ENCODE measurements around the gene SLC25A22. TPM values are rescaled to one million over a fixed set of nuclear protein-coding genes. Genes with fewer than 3 reads are reported as not detected.

The SLC25A22 gene
- polyA plus RNA-seq (2013, experiment 1 of 2) = 30.7 TPM
- polyA plus RNA-seq (2013, experiment 2 of 2) = 26.8 TPM

DNA sequence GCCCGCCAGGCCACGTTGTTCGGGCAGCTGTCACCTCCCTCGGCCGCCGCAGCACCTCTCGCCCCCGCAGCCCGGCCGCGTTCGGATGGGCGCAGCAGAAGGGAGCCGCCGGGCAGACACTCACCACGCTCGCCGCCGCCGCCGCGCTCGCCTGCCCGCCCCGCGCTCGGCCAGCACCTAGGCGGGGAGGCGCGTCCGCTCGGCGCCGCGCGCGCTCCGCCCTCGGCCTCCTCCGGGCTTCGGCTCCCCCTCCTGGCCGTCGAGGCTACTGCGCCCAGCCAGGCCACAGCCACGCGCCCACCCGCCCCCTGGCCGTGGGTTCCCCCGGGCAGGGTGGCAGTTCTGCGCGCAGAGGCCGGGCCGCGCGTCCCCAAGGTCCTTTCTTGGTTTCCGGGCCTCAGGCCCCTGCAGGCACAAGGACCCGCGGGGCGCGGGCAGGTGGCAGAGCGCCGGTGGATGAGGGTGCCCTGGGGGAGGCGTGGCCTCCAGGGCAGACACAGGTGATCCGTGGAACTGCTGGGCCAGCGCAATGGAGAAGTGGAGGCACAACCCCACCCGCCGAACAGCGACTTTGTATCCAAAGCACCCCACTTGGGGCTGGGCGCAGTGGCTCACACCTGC lies at the start of gene SLC25A22:
Gene SLC25A22 (minus strand): TSS at position 189 of the 621 bp plus-strand sequence. CDS start 3,275 bp downstream, outside the sequence.
- H3K4me3 ChIP-seq (ENCODE audit: low read length) = peak within 1 kb of the TSS; percentile 84
- peak within 1 kb of the TSS; percentile 87 for H3K9ac ChIP-seq (ENCODE audit: low read depth, low read length)
- H3K27ac ChIP-seq (ENCODE audit: low read depth, low read length) = peak within 1 kb of the TSS; percentile 87
- 0 out of 2 replicates have a peak, but pooled peaks cover 5% of the 10 kb centered on the region for H3K4me1 ChIP-seq (ENCODE audit: insufficient read depth, low read length)
- no peaks in the 10 kb centered on the region for H3K27me3 ChIP-seq (ENCODE audit: insufficient read depth, low read length)
- 10% methylated on average over 69 of the region's 69 CpGs for WGBS
- H3K36me3 ChIP-seq (ENCODE audit: insufficient read depth, low read length) = peaks cover 22% of the 10 kb centered on the region
- H3K9me3 ChIP-seq (ENCODE audit: insufficient read depth, low read depth, low read length) = no peaks in the 10 kb centered on the region

DNA sequence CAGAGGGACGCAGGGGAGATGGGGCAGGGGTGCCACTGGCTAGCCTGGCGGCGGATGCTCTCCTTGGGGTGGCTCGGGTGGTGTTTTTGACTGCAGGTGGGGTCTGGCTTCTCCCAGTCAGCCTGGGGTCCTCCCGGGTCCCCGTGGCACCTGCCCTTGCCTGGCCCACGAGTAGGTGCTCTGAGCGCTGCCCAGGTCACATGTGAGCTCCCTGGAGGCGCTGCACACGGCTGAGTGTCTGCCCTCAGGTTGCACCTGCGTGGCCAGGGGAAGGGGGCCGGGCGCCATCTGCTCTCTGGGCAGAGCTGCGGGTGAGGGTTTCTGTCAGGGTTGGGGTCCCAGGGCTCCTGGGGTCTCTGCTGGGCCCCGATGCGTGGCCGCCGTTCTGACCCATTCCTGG lies 49.8 kb upstream of the SLC25A22 start:
- Histone ChIP-seq H3K9ac (ENCODE audit: low read depth, low read length) (no peak overlapping the region), H3K9me3 (ENCODE audit: insufficient read depth, low read depth, low read length) (no peaks in the 10 kb centered on the region), H3K4me1 (ENCODE audit: insufficient read depth, low read length) (peaks cover 26% of the 10 kb centered on the region), H3K36me3 (ENCODE audit: insufficient read depth, low read length) (no peaks in the 10 kb centered on the region), H3K27me3 (ENCODE audit: insufficient read depth, low read length) (peaks cover 20% of the 10 kb centered on the region), H3K4me3 (ENCODE audit: low read length) (no peak overlapping the region), H3K27ac (ENCODE audit: low read depth, low read length) (no peak overlapping the region)
- 91% methylated on average over 18 of the region's 18 CpGs for WGBS

DNA sequence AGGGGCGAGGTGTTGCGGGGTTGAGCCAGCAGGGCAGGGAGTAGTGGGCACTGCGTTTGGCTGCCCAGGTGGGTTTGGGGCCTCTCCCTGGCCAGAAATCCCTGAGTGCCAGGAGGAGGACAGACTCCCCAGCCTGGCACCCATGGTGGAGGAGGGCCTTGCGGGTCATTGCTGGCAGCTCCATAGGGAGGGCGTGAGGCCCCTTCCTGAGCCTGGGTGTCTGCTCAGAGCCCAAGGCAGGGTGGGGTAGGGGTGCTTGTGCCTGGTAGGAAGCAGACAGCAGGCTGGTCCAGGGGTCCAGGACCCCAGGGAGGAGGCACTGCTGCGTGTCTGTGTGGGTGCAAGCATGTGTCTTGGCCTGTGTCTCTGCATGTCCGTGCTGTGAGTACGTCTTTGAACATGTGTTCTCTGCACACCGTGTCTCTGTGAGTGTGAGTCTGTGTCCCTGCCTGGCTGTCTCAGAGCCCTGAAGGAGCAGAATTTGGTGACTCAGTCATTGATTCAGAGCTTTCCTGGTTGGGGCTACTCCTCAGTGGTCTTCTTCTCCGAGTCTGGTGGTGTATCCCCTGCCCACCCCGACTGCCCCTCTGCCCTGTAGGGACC lies 48.5 kb upstream of the SLC25A22 start:
- WGBS = 90% methylated on average over 11 of the region's 11 CpGs

DNA sequence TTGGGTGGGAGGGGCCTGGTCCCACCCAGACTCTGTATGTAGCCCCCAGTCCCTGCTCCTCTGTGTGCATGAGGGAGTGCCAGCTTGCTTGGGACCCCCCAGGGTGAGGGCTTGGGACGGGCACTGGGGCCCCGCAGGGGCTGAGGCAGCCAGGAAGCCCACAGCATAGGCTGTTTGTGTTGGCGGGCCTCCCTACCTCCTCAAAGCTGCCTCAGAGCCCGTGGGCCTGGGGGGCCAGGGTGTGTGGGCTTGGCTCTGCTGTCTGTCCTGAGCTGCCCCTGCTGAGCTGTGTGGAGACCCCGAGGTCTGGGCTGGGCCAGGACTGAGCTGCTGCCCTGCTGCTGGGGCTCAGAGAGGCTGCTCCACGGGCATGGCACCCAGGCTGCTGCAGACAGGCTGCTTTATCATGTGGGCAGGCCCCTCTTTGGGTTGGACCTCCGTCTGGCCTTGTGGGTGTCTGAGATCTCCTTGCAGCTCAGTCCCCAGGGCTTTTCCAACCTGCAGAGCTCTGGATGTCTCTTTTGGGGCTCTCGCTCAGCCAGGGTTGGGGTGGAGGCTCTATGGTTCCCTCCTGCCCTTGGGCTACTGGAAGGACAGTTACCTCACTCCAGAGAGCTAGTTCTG lies 47.9 kb upstream of the SLC25A22 start:
- WGBS = 81% methylated on average over 8 of the region's 8 CpGs
- no peak overlapping the region for H3K4me3 ChIP-seq (ENCODE audit: low read length)

More for the DNA sequence above, 48.5 kb upstream of the SLC25A22 start:
- H3K27ac ChIP-seq (ENCODE audit: low read depth, low read length) = no peak overlapping the region
- H3K27me3 ChIP-seq (ENCODE audit: insufficient read depth, low read length) = peaks cover 20% of the 10 kb centered on the region
- no peaks in the 10 kb centered on the region for H3K36me3 ChIP-seq (ENCODE audit: insufficient read depth, low read length)
- H3K9me3 ChIP-seq (ENCODE audit: insufficient read depth, low read depth, low read length) = no peaks in the 10 kb centered on the region
- H3K9ac ChIP-seq (ENCODE audit: low read depth, low read length) = no peak overlapping the region
- H3K4me1 ChIP-seq (ENCODE audit: insufficient read depth, low read length) = peaks cover 26% of the 10 kb centered on the region
- no peak overlapping the region for H3K4me3 ChIP-seq (ENCODE audit: low read length)

DNA sequence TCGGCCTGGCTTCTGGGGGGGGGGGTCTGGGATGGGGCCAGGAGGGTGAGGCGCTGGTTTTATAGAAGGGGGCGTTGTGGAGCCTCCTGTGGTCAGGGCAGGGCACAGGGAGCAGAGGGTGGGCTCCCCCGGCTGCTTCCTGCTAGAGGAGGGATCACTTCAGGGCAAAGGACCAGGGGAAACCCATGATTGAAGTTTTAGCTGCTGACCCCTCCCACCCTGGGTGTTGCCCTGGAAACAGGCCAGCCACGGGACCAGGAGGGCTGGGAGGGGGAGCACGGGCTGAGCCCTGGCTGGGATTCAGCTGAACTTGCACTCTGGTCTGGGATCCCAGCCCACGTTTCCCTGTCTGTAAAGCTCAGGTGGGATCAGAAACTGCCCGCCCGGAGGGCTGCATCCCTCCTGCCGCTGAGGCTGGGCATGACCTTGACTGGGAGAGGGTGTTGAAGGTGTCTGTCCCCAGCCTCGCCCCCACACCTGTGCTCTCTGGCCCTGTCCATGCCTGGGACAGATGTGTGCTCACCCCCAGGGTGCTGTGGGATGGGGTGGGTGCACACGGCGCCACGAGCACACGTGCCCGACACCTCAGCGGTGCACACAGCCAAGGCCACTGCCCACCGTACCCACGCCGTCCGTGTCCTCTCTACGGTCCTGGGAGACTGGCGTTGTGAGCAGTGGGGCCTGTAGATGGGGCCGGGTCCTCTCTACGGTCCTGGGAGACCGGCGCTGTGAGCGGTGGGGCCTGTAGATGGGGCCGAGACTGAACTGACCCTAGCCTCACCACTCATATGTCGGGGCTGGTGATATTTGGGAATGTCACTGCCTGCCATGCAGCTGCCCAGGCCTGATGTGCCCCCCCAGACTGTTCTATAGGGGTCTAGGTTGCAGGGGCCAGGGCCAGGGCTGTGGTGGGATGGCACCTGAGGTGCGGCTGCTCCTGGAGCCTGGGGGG lies 46.9 kb upstream of the SLC25A22 start:
- 39% methylated on average over 31 of the region's 31 CpGs for WGBS
- peak overlapping the region; percentile 98; the same call in 1 of the 2 replicates for H3K27ac ChIP-seq (ENCODE audit: low read depth, low read length)

More for the DNA sequence above, 47.9 kb upstream of the SLC25A22 start:
- H3K9me3 ChIP-seq (ENCODE audit: insufficient read depth, low read depth, low read length) = no peaks in the 10 kb centered on the region
- no peak overlapping the region for H3K9ac ChIP-seq (ENCODE audit: low read depth, low read length)
- H3K4me1 ChIP-seq (ENCODE audit: insufficient read depth, low read length) = peaks cover 22% of the 10 kb centered on the region
- H3K27me3 ChIP-seq (ENCODE audit: insufficient read depth, low read length) = peaks cover 19% of the 10 kb centered on the region
- no peaks in the 10 kb centered on the region for H3K36me3 ChIP-seq (ENCODE audit: insufficient read depth, low read length)
- peak overlapping the region; percentile 13; the same call in 1 of the 2 replicates for H3K27ac ChIP-seq (ENCODE audit: low read depth, low read length)

DNA sequence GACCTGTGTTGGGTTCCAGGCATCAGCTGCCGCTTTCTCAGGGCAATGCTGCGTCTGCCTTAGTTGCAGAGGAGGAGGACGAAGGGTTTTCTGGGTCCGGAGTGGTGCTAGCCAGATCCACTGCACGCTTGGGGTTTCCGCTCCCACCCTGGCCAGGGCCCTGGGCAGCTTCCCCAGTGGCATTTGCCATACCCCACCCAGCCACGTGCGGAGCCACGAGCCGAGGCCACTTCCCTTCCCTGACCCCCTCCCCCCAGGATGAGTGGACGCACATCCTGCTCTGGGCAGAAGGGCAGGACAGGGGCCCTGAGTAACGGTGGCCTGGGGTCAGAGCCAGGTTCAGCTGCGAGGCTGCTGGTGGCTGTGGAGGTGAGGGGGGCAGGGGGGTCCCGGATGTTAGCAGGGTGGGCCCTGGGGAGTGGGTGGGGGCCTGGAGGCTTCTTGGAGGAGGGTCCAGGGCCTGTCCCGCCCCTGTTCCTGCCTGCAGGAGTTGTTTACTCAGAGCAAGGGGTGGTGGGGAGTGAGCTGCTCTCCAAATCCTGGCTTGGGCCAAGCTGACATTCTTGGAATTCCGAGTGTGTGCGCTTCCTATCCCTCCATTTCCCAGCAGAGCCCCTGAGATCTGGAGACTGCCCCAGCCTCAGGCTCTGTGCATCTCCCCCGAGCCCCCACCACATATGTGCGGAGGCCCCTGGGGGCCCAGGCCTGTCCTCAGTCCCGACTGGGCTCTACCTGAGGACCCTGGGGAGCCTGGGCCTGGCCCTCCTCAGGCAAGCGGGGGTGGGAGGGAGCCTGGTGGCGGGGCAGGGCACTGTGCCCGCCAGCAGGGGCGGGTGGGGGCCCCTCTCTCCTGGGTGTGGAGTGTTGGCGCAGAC lies 46.0 kb upstream of the SLC25A22 start:
- Histone ChIP-seq H3K36me3 (ENCODE audit: insufficient read depth, low read length) (peaks cover 19% of the 10 kb centered on the region), H3K9ac (ENCODE audit: low read depth, low read length) (peak overlapping the region; percentile 66), H3K4me3 (ENCODE audit: low read length) (peak overlapping the region; percentile 100), H3K4me1 (ENCODE audit: insufficient read depth, low read length) (peaks cover 17% of the 10 kb centered on the region), H3K27me3 (ENCODE audit: insufficient read depth, low read length) (peaks cover 7% of the 10 kb centered on the region), H3K9me3 (ENCODE audit: insufficient read depth, low read depth, low read length) (no peaks in the 10 kb centered on the region), H3K27ac (ENCODE audit: low read depth, low read length) (peak overlapping the region; percentile 98; the same call in 1 of the 2 replicates)
- 1% methylated on average over 25 of the region's 25 CpGs for WGBS

More for the DNA sequence above, 46.9 kb upstream of the SLC25A22 start:
- peaks cover 10% of the 10 kb centered on the region for H3K36me3 ChIP-seq (ENCODE audit: insufficient read depth, low read length)
- no peaks in the 10 kb centered on the region for H3K9me3 ChIP-seq (ENCODE audit: insufficient read depth, low read depth, low read length)
- H3K27me3 ChIP-seq (ENCODE audit: insufficient read depth, low read length) = peaks cover 9% of the 10 kb centered on the region
- peak overlapping the region; percentile 100 for H3K4me3 ChIP-seq (ENCODE audit: low read length)
- H3K9ac ChIP-seq (ENCODE audit: low read depth, low read length) = peak overlapping the region; percentile 28; the same call in 1 of the 2 replicates
- peaks cover 19% of the 10 kb centered on the region for H3K4me1 ChIP-seq (ENCODE audit: insufficient read depth, low read length)

DNA sequence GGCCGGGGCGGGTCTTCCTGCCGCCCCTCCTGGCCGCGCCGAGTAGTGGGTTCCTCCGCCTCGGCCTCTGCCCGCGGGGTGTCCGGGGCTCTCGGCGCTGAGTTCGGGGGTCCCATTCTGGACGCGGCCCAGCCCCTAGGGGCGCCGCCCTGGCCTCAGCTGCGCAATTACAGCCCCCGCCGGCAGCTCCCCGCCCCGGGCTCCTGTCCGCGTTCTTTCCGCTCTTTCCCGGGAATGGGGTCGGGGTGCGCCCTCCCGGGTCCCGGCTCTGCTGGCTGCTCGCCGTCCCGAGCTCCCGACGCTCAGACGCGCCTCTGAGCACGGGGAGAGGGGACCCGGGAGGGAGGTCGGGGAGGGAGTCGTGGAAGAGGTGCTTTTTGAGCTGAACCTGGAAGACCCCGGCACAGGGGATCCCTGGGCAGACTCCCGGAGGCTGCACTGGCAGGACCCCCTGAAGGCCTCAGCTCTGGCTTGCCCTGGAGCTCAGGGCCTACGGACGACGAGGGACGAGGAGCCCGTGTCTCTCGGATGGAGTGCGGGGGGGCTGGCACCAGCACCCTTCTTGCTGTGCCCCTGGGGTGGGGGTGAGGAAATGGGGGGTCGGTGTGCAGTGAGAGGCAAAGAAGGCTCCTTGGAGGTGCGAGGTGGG lies 45.1 kb upstream of the SLC25A22 start:
- Histone ChIP-seq H3K9ac (ENCODE audit: low read depth, low read length) (peak overlapping the region; percentile 66), H3K27ac (ENCODE audit: low read depth, low read length) (peak overlapping the region; percentile 98), H3K4me1 (ENCODE audit: insufficient read depth, low read length) (peaks cover 12% of the 10 kb centered on the region), H3K27me3 (ENCODE audit: insufficient read depth, low read length) (no peaks in the 10 kb centered on the region), H3K36me3 (ENCODE audit: insufficient read depth, low read length) (peaks cover 27% of the 10 kb centered on the region), H3K4me3 (ENCODE audit: low read length) (peak overlapping the region; percentile 100), H3K9me3 (ENCODE audit: insufficient read depth, low read depth, low read length) (no peaks in the 10 kb centered on the region)
- under 1% methylated on average over 53 of the region's 53 CpGs for WGBS

DNA sequence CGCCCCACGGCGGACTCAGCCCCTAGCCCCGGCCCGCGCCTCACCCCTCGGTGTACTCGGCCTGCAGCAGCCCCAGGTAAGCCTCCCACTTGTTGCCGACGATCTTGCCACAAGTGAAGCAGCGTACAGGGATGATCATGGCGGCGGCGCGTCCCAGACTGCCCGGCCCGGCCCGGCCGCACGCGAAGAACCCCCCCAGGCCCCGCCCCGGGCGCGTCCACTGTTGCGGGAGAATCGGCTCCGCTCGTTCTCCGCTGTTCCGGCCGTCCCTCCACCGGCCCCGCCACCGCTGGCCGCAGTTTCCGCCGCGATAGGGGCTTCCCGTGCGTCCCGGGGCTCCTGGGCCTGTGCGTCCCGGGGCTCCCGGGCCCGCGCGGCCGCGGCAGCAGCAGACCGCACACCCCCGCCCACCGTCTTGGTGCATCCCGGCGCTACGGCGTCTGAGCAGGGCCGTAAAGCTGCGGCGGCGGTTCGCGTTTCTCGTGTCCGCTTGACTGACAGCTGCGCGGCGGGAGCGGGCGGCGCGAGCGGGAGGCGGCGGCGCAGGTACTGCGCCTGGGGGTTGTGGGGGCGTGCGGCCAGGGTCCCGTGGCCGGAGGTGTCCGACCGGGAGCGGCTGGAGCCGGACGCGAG lies 44.4 kb upstream of the SLC25A22 start, which contains the start of the genes POLR2L and TSPAN4:
Gene POLR2L (minus strand): TSS at position 160 of the 633 bp plus-strand sequence. CDS start 21 bp downstream, at position 139.
Gene TSPAN4 (plus strand): TSS at position 483 of the 633 bp plus-strand sequence. CDS start 7,453 bp downstream, outside the sequence.
- peak within 1 kb of the TSS; percentile 98 for H3K27ac ChIP-seq (ENCODE audit: low read depth, low read length)
- no peaks in the 10 kb centered on the region for H3K27me3 ChIP-seq (ENCODE audit: insufficient read depth, low read length)
- H3K4me3 ChIP-seq (ENCODE audit: low read length) = peak within 1 kb of the TSS; percentile 100
- peak within 1 kb of the TSS; percentile 100 for H3K9ac ChIP-seq (ENCODE audit: low read depth, low read length)
- no peaks in the 10 kb centered on the region for H3K9me3 ChIP-seq (ENCODE audit: insufficient read depth, low read depth, low read length)
- peaks cover 12% of the 10 kb centered on the region for H3K4me1 ChIP-seq (ENCODE audit: insufficient read depth, low read length)
- under 1% methylated on average over 87 of the region's 87 CpGs for WGBS
- peaks cover 33% of the 10 kb centered on the region for H3K36me3 ChIP-seq (ENCODE audit: insufficient read depth, low read length)

DNA sequence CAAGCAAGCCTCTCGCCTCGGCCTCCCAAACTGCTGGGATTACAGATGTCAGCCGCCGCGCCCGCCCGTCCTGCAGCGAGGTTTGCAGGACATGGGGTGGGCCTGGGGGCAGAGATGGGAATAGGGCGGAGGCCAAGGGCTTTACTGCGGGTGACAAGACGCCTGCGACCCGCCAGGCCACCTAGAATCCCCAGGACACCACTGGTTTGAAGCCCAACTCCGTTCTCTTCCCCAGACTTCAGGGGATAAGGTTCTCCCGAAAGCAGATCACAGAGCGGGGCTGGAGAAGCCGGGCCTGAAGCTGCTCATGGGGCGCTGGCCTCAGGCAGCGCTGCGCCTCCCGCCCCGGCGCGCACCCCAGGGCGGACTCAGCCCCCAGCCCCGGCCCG lies 43.9 kb upstream of the SLC25A22 start:
- WGBS = under 1% methylated on average over 27 of the region's 27 CpGs
- H3K9me3 ChIP-seq (ENCODE audit: insufficient read depth, low read depth, low read length) = no peaks in the 10 kb centered on the region
- no peaks in the 10 kb centered on the region for H3K27me3 ChIP-seq (ENCODE audit: insufficient read depth, low read length)
- peaks cover 38% of the 10 kb centered on the region for H3K36me3 ChIP-seq (ENCODE audit: insufficient read depth, low read length)
- H3K9ac ChIP-seq (ENCODE audit: low read depth, low read length) = peak overlapping the region; percentile 100
- H3K4me3 ChIP-seq (ENCODE audit: low read length) = peak overlapping the region; percentile 100
- peaks cover 12% of the 10 kb centered on the region for H3K4me1 ChIP-seq (ENCODE audit: insufficient read depth, low read length)
- H3K27ac ChIP-seq (ENCODE audit: low read depth, low read length) = peak overlapping the region; percentile 97

Measured in HUES64 (cell line).